DOHH2 (cell line): Measurements from ENCODE around the gene XRN2.

Source experiments
- EZH2phosphoT487 ChIP-seq: fragments of 200-600 bp; sonication (generic); IDR thresholded peaks from 2 replicates; pipeline ENCODE4 v1.6.1; 2017; ENCODE audit warnings: borderline replicate concordance, mild to moderate bottlenecking, antibody characterized with exemption, low read length, moderate library complexity, mixed read lengths
- TF ChIP-seq, protein P1 (sequence below): fragments of 200-600 bp; sonication (generic); IDR thresholded peaks from one replicate; pipeline ENCODE4 v1.5.1; 2014; ENCODE audit warnings: antibody characterized with exemption, mild to moderate bottlenecking, low read depth, low read length; ENCODE audit not compliant: poor library complexity, severe bottlenecking

GRCh38 chr20:21325296-21325695 is 22.2 kb downstream of the XRN2 start:
- TF ChIP-seq, protein P1, sequence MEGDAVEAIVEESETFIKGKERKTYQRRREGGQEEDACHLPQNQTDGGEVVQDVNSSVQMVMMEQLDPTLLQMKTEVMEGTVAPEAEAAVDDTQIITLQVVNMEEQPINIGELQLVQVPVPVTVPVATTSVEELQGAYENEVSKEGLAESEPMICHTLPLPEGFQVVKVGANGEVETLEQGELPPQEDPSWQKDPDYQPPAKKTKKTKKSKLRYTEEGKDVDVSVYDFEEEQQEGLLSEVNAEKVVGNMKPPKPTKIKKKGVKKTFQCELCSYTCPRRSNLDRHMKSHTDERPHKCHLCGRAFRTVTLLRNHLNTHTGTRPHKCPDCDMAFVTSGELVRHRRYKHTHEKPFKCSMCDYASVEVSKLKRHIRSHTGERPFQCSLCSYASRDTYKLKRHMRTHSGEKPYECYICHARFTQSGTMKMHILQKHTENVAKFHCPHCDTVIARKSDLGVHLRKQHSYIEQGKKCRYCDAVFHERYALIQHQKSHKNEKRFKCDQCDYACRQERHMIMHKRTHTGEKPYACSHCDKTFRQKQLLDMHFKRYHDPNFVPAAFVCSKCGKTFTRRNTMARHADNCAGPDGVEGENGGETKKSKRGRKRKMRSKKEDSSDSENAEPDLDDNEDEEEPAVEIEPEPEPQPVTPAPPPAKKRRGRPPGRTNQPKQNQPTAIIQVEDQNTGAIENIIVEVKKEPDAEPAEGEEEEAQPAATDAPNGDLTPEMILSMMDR: no peak
- TF ChIP-seq EZH2phosphoT487: no peak
